Epidermal melanocyte (primary cell): ENCODE results near the gene IGSF21.
"Not testable (repeated sequence)": the region's sequence is repeated elsewhere in the genome, so short reads cannot be mapped to it uniquely, and the experiment has no call there.

Experiments used
- DNase-seq: peaks from one replicate; pipeline ENCODE4 v3.0.0; 2011; ENCODE audit warnings: low spot score; ENCODE audit not compliant: insufficient read length

The IGSF21 gene

GRCh38 chr1:18353528-18353927 is 245.9 kb downstream of the IGSF21 start:
- no peak for DNase-seq

- DNase-seq: no peak
Measured at GRCh38 chr1:18353992-18354391, 246.4 kb downstream of the IGSF21 start.

GRCh38 chr1:18354612-18355011 is 247.0 kb downstream of the IGSF21 start:
- DNase-seq: no peak

- DNase-seq: no peak
Measured at GRCh38 chr1:18357622-18358230, 250.1 kb downstream of the IGSF21 start.

- no peak for DNase-seq
Measured at GRCh38 chr1:18358600-18358999, 251.0 kb downstream of the IGSF21 start.

GRCh38 chr1:18360251-18360650 is 252.7 kb downstream of the IGSF21 start:
- DNase-seq: no peak

GRCh38 chr1:18362150-18362549 is 254.6 kb downstream of the IGSF21 start:
- no peak for DNase-seq

GRCh38 chr1:18363436-18363835 is 255.8 kb downstream of the IGSF21 start:
- DNase-seq: no peak

- DNase-seq: no peak
Measured at GRCh38 chr1:18365099-18365705, 257.6 kb downstream of the IGSF21 start.

GRCh38 chr1:18372505-18372904 is 264.9 kb downstream of the IGSF21 start:
- not testable (repeated sequence) for DNase-seq

- no peak for DNase-seq
Measured at GRCh38 chr1:18373151-18373550, 265.6 kb downstream of the IGSF21 start.

GRCh38 chr1:18373882-18374493 is 266.4 kb downstream of the IGSF21 start:
- no peak for DNase-seq

- no peak for DNase-seq
Measured at GRCh38 chr1:18376661-18377060, 269.1 kb downstream of the IGSF21 start.

- no peak for DNase-seq
Measured at GRCh38 chr1:18380288-18380687, 272.7 kb downstream of the IGSF21 start.

GRCh38 chr1:18384059-18384458 is 276.5 kb downstream of the IGSF21 start:
- no peak for DNase-seq

GRCh38 chr1:18384471-18384870 is 276.9 kb downstream of the IGSF21 start:
- DNase-seq: no peak

GRCh38 chr1:18385239-18385790 is 277.7 kb downstream of the IGSF21 start:
- DNase-seq: no peak

GRCh38 chr1:18386591-18386990 is 279.0 kb downstream of the IGSF21 start:
- DNase-seq: no peak

GRCh38 chr1:18387307-18387706 is 279.7 kb downstream of the IGSF21 start:
- DNase-seq: no peak

GRCh38 chr1:18390953-18391352 is 283.4 kb downstream of the IGSF21 start:
- no peak for DNase-seq

- no peak for DNase-seq
Measured at GRCh38 chr1:18394563-18395156, 287.1 kb downstream of the IGSF21 start.

- no peak for DNase-seq
Measured at GRCh38 chr1:18396247-18396980, 288.8 kb downstream of the IGSF21 start.
